Lower lobe of right lung (tissue), 2 donors: Measurements from ENCODE around the gene SPCS3. TPM values are rescaled to one million over a fixed set of nuclear protein-coding genes. Genes with fewer than 3 reads are reported as not detected.

ENCODE experiments used
- ATAC-seq, 2 donors: fragments of 200-7000 bp; cut with Tn5 transposase; one replicate each; pipeline ENCODE4 v1.9.1; 2020 to 2022; ENCODE audit warnings: mild to moderate bottlenecking in 2 of 2, moderate library complexity in 2 of 2
- DNase-seq: peaks from one replicate; pipeline ENCODE4 v3.0.0-alpha.2; 2020
- H3K27ac ChIP-seq: fragments of 200-600 bp; one replicate; pipeline ENCODE4 v1.8.0; 2022
- H3K27me3 ChIP-seq: fragments of 200-600 bp; one replicate; pipeline ENCODE4 v1.8.0; 2022; ENCODE audit warnings: low read depth
- H3K36me3 ChIP-seq: fragments of 200-600 bp; one replicate; pipeline ENCODE4 v1.8.0; 2022; ENCODE audit warnings: mild to moderate bottlenecking
- H3K4me1 ChIP-seq: fragments of 200-600 bp; one replicate; pipeline ENCODE4 v1.8.0; 2022
- H3K4me3 ChIP-seq: fragments of 200-600 bp; one replicate; pipeline ENCODE4 v1.8.0; 2022; ENCODE audit warnings: mild to moderate bottlenecking
- H3K9me3 ChIP-seq: fragments of 200-600 bp; one replicate; pipeline ENCODE4 v1.8.0; 2022
- intact Hi-C: fragments of 100-400 bp; cut with DNase I; formaldehyde crosslinking; loops from one replicate; pipeline ENCODE4 v1.11.0; 2022
- total RNA-seq: library from RNA; stranded (reverse); fragmentation: NEBNext Ultra II Directional; extraction: Animal tissue kit (Norgen Biotek cat#: 25700); gene quantifications from one replicate; pipeline ENCODE4 v1.2.1, GENCODE V29; 2021
- TF ChIP-seq, protein P1 (sequence below): fragments of 200-600 bp; IDR thresholded peaks from one replicate; pipeline ENCODE4 v1.8.0; 2022; ENCODE audit warnings: antibody characterized with exemption, mild to moderate bottlenecking
- donor health status: DM: no; HTN: yes; CAD: no; lungs with severe emphysema.

Gene SPCS3
- total RNA-seq, 1 donor from 2014 or later, result 129 TPM

DNA sequence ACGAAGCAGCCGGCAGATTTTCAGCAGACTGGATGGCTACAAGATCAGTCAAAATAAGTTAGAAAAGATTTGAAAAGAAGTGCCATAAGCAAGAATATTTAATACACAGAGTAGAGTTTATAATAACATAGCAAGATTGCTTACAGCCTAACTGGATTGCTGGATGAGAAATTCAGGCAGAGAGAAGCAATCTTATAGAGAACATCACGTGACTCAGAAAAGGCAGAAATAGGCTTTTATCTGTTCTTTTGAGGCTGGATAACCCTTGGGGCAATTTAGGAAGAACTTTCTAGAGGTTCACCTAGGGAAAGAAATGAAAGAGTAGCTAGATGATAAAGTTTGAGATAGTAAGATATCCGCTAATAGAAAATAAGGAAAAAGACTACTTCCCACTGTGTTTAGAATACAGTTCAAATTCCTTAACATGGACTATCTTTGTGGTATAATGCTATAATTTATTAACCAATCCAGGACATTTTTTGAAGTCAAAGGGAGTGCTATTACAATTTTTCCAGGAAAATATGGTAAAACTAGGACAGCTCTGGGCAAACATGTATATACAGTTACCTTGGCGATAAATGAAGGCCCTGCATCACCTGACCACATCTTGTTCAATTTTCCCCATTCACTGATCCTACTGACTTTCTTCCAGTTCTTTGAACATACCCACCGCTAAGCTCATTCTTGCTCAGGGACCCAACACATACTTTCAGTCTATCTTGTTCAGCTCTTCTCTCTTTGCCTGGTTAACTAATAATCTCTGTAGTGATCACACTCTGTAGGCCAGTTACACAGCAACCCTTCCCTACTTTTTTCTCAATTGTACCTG, 12.7 kb upstream of the SPCS3 start:
- TF ChIP-seq, protein P1, sequence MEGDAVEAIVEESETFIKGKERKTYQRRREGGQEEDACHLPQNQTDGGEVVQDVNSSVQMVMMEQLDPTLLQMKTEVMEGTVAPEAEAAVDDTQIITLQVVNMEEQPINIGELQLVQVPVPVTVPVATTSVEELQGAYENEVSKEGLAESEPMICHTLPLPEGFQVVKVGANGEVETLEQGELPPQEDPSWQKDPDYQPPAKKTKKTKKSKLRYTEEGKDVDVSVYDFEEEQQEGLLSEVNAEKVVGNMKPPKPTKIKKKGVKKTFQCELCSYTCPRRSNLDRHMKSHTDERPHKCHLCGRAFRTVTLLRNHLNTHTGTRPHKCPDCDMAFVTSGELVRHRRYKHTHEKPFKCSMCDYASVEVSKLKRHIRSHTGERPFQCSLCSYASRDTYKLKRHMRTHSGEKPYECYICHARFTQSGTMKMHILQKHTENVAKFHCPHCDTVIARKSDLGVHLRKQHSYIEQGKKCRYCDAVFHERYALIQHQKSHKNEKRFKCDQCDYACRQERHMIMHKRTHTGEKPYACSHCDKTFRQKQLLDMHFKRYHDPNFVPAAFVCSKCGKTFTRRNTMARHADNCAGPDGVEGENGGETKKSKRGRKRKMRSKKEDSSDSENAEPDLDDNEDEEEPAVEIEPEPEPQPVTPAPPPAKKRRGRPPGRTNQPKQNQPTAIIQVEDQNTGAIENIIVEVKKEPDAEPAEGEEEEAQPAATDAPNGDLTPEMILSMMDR, result no peak
- Histone ChIP-seq H3K9me3 (no peaks in the 10 kb centered on the region), H3K27ac (no peak overlapping the region), H3K36me3 (no peaks in the 10 kb centered on the region), H3K27me3 (peaks cover 5% of the 10 kb centered on the region), H3K4me1 (no peaks in the 10 kb centered on the region), H3K4me3 (no peak overlapping the region)
- ATAC-seq (no peak), DNase-seq (no peak)
- intact Hi-C loops, result no loop called here

DNA sequence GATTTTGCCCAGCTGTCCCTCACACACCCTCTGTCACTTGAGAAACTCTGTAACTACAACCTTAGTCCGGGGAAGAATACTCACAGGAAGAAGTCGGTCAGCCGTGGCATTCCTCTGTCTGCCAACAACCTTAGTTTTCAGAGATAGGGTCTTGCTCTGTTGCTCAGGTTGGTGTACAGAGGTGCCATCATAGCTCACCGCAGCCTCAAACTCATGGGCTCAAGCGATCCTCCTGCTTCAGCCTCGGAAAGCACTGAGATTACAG, 12.2 kb upstream of the SPCS3 start:
- Histone ChIP-seq H3K27me3 (peaks cover 5% of the 10 kb centered on the region), H3K36me3 (no peaks in the 10 kb centered on the region), H3K4me3 (no peak overlapping the region), H3K9me3 (no peaks in the 10 kb centered on the region), H3K4me1 (no peaks in the 10 kb centered on the region), H3K27ac (no peak overlapping the region)
- intact Hi-C loops, result no loop called here
- TF ChIP-seq, protein P1, result no peak
- ATAC-seq (no peak), DNase-seq (no peak)

DNA sequence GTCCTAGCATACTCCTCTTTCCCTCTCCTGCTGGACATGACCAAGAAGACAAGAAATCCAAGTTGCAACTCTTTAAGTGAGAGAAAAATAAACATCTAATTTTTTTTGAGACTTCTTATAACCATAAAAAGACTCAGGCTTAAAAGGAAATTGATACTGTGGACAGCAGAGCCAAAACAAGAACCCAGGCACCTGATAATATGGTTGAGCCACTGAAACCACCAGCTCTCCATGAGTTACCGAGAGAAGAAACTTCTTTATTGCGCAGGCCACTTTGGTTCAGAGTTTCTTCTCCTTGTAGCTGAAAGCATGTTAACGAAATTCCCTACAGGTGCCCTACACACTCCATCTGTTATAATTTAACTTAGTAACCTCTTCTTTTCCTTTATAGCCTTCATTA, 11.3 kb upstream of the SPCS3 start:
- peaks cover 5% of the 10 kb centered on the region for H3K27me3 ChIP-seq
- H3K27ac ChIP-seq, result no peak overlapping the region
- DNase-seq, result no peak
- no peaks in the 10 kb centered on the region for H3K36me3 ChIP-seq
- H3K4me1 ChIP-seq, result no peaks in the 10 kb centered on the region
- H3K4me3 ChIP-seq, result no peak overlapping the region
- intact Hi-C loops, result no loop called here
- ATAC-seq, result no peak
- H3K9me3 ChIP-seq, result no peaks in the 10 kb centered on the region
- TF ChIP-seq, protein P1, result no peak

DNA sequence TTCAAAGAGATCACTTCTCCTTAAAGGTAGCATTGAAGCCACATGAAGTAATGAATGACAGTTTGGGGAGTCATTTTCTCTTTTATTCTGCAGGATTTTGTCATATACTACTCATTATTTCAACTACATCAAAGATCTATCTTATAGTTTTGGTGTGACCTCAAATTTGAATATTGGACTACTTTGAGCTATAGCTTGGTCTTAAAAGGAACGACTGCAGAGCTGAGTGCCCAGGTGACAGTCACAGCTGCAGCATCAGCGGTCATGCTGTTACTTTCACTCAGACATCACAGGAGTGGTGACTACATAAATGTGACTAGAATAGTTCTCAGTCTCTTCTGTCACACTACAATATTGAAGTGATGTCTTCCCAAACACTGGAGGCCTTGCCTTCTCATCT, 10.7 kb upstream of the SPCS3 start:
- H3K4me1 ChIP-seq, result no peaks in the 10 kb centered on the region
- H3K36me3 ChIP-seq, result no peaks in the 10 kb centered on the region
- H3K27ac ChIP-seq, result no peak overlapping the region
- H3K27me3 ChIP-seq, result peaks cover 5% of the 10 kb centered on the region
- intact Hi-C loops, result no loop called here
- TF ChIP-seq, protein P1, result no peak
- H3K9me3 ChIP-seq, result no peaks in the 10 kb centered on the region
- ATAC-seq, result no peak
- no peak for DNase-seq
- H3K4me3 ChIP-seq, result no peak overlapping the region

DNA sequence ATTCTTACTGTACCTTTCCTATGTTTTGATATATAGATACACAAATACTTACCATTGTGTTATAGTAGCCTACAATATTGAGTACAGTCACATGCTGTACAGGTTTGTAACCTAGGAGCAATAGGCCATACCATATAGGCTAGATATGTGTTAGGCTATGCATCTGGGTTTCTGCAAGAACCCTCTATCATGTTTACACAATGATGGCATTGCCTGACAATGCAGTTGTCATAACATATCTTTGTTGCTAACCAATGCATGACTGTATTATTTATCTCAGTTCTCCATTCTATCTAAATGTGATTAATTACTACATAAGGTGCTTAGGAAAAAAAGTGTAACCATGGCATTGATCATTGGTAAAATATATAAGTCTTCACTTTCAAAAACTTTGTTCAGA, 10.0 kb upstream of the SPCS3 start:
- ATAC-seq, result no peak
- Histone ChIP-seq H3K4me3 (no peak overlapping the region), H3K27ac (no peak overlapping the region), H3K27me3 (peaks cover 5% of the 10 kb centered on the region), H3K4me1 (no peaks in the 10 kb centered on the region), H3K9me3 (no peaks in the 10 kb centered on the region), H3K36me3 (no peaks in the 10 kb centered on the region)
- TF ChIP-seq, protein P1, result no peak
- intact Hi-C loops, result no loop called here
- DNase-seq, result no peak
